PC-9 (cell line): Measurements from ENCODE around the gene ERC2. TPM values are rescaled to one million over a fixed set of nuclear protein-coding genes. Genes with fewer than 3 reads are reported as not detected.

ENCODE experiments used
- BruUV-seq: library from RNA; stranded (reverse); fragments of 400-500 nt; replicated peaks from 2 replicates; lab custom pipeline; 2021; lab: Mats Ljungman, UMichigan
- CTCF ChIA-PET: fragments of 300-600 bp; sonication (Branson Sonifier 250); formaldehyde crosslinking; loops from one replicate; lab custom pipeline; 2022; ENCODE audit warnings: antibody characterized with exemption; lab: Charles Lee
- POLR2A ChIA-PET: fragments of 300-600 bp; sonication (Branson Sonifier 250); formaldehyde crosslinking; loops from one replicate; lab custom pipeline; 2022; ENCODE audit warnings: antibody characterized with exemption; ENCODE audit not compliant: unreplicated experiment; lab: Charles Lee
- DNase-seq, 2 experiments: peaks; one replicate each; pipeline versions ENCODE4 v3.0.0 to v3.0.0-alpha.2; 2015 to 2022; ENCODE audit warnings: mixed read lengths in 1 of 2
- H2AFZ ChIP-seq: fragments of 200-600 bp; sonication (generic); 2 replicates; pipeline ENCODE4 v1.8.1; 2017; ENCODE audit warnings: antibody characterized with exemption
- H3F3A ChIP-seq: fragments of 200-600 bp; sonication (generic); 2 replicates; pipeline ENCODE4 v1.8.1; 2017; ENCODE audit warnings: antibody characterized with exemption, mild to moderate bottlenecking, low read depth; ENCODE audit not compliant: insufficient read depth
- H3K27ac ChIP-seq: fragments of 200-600 bp; sonication (generic); 2 replicates; pipeline ENCODE4 v1.6.1; 2016; ENCODE audit warnings: mixed run types
- H3K27me3 ChIP-seq: fragments of 200-600 bp; sonication (generic); 2 replicates; pipeline ENCODE4 v1.6.1; 2016; ENCODE audit warnings: low read depth, mixed run types; ENCODE audit not compliant: insufficient read depth
- H3K36me3 ChIP-seq: fragments of 200-600 bp; sonication (generic); 2 replicates; pipeline ENCODE4 v1.6.1; 2016; ENCODE audit warnings: low read depth, mixed run types
- H3K4me1 ChIP-seq: fragments of 200-600 bp; sonication (generic); replicated peaks from 2 replicates; pipeline ENCODE4 v1.6.1; 2016; ENCODE audit warnings: mixed run types; ENCODE audit not compliant: insufficient read depth
- H3K4me2 ChIP-seq: fragments of 200-600 bp; sonication (generic); 2 replicates; pipeline ENCODE4 v1.6.1; 2017; ENCODE audit warnings: mixed run types
- H3K4me3 ChIP-seq: fragments of 200-600 bp; sonication (generic); 2 replicates; pipeline ENCODE4 v1.6.1; 2016; ENCODE audit warnings: mixed run types
- H3K79me2 ChIP-seq: fragments of 200-600 bp; sonication (generic); 2 replicates; pipeline ENCODE4 v1.6.1; 2017; ENCODE audit warnings: low read depth, mixed run types
- H3K9me2 ChIP-seq: fragments of 200-600 bp; sonication (generic); 2 replicates; pipeline ENCODE4 v1.8.1; 2017; ENCODE audit warnings: mild to moderate bottlenecking; ENCODE audit not compliant: insufficient read depth
- H3K9me3 ChIP-seq: fragments of 200-600 bp; sonication (generic); 2 replicates; pipeline ENCODE4 v1.8.1; 2016; ENCODE audit warnings: low read depth; ENCODE audit not compliant: insufficient read depth
- H4K20me1 ChIP-seq: fragments of 200-600 bp; sonication (generic); 2 replicates; pipeline ENCODE4 v1.8.1; 2017; ENCODE audit not compliant: insufficient read depth
- EZH2 ChIP-seq: fragments of 200-600 bp; sonication (generic); IDR thresholded peaks from 2 replicates; pipeline ENCODE4 v1.8.0; 2017; ENCODE audit warnings: antibody characterized with exemption, low read depth
- intact Hi-C: fragments of 100-400 bp; cut with micrococcal nuclease; formaldehyde crosslinking; loops from one replicate; pipeline ENCODE4 v1.10.0; 2022; ENCODE audit not compliant: unreplicated experiment
- total RNA-seq: library from RNA; stranded (reverse); gene quantifications from 2 replicates; pipeline ENCODE4 v1.2.3, GENCODE V29; 2021
- TF ChIP-seq, protein P1 (sequence below): fragments of 200-600 bp; sonication (generic); conservative IDR thresholded peaks from 2 replicates; pipeline ENCODE4 v1.6.1; 2017; ENCODE audit warnings: mixed run types, antibody characterized with exemption, mild to moderate bottlenecking, moderate library complexity

ERC2 gene
- total RNA-seq, 1 experiment from 2014 or later, result 1.4 TPM

DNA sequence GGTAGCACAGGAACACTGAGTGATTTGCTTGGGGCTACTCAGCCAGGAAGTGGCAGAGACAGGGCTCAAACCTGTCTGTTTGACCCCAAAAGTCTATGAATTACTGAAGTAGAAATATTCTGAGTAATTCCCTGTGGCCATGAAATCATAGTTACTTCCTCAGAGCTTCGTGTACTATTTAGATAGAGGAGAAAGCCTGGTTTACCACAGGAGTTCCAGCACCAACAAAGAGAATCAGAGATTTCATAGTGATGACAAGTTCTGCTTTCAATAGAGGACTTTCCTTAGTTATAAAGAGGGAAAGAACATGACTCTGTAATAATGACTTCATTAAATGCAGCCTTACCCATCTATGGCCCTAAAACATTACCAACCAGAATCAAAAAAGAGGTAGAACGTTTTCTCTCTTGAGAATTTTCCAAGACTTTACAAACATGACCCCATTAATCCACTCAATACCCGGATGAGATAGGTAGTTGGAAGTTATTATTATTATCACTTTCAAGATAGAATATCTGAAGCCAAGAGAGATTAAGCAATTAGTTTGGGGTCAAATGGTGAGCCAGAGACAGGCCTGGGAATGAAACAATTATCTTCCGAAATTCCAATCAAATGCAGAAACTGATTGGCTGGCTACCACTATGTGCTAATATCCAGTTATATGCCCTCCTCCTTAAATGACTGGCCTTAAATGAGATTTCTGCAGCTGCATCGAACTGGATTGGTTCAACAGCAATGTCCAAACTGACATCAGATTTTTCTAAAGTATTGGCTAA is 967.5 kb downstream of the ERC2 start:
- no peak overlapping the region for H3K4me3 ChIP-seq
- no peak overlapping the region for H3K27ac ChIP-seq
- no peaks in the 10 kb centered on the region for H3K9me2 ChIP-seq
- BruUV-seq, result no TSS peak
- no peaks in the 10 kb centered on the region for H3K79me2 ChIP-seq
- H3K9me3 ChIP-seq, result no peaks in the 10 kb centered on the region
- H3K27me3 ChIP-seq, result no peaks in the 10 kb centered on the region
- no peak overlapping the region for H2AFZ ChIP-seq
- no peak overlapping the region for H3K4me2 ChIP-seq
- no peaks in the 10 kb centered on the region for H3K36me3 ChIP-seq
- H4K20me1 ChIP-seq, result no peaks in the 10 kb centered on the region
- ChIA-PET CTCF (no interaction called here), POLR2A (interaction anchor here (0.9 to 1.0 kb wide), 2 partner anchors 9 to 71 kb away, joined by 3 to 5 read pairs; no protein-coding TSS in a partner anchor)
- intact Hi-C loops, result no loop called here
- DNase-seq, result no peak
- no peaks in the 10 kb centered on the region for H3K4me1 ChIP-seq
- TF ChIP-seq, protein P1, sequence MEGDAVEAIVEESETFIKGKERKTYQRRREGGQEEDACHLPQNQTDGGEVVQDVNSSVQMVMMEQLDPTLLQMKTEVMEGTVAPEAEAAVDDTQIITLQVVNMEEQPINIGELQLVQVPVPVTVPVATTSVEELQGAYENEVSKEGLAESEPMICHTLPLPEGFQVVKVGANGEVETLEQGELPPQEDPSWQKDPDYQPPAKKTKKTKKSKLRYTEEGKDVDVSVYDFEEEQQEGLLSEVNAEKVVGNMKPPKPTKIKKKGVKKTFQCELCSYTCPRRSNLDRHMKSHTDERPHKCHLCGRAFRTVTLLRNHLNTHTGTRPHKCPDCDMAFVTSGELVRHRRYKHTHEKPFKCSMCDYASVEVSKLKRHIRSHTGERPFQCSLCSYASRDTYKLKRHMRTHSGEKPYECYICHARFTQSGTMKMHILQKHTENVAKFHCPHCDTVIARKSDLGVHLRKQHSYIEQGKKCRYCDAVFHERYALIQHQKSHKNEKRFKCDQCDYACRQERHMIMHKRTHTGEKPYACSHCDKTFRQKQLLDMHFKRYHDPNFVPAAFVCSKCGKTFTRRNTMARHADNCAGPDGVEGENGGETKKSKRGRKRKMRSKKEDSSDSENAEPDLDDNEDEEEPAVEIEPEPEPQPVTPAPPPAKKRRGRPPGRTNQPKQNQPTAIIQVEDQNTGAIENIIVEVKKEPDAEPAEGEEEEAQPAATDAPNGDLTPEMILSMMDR, result no peak
- no peak for TF ChIP-seq EZH2
- no peaks in the 10 kb centered on the region for H3F3A ChIP-seq

DNA sequence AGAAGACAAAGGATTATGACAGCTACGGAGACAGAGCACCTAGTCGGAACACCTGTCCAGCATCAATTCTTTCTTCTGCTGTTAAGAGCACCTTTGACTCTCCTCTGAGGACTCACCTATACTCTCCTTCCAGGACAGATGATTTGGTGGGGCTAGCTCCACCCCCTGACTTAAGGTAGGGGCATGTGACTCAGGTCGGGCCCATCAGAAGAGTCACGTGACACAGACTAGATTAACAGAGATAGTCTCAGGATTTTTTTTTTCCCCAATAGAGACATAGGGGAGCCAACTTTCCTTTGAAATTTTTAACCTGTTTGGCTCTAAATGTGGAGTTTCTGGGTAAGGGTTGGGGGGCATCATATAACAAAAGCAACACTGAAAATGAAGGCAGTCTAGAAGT is 969.7 kb downstream of the ERC2 start:
- no peak for TF ChIP-seq EZH2
- TF ChIP-seq, protein P1, result no peak
- Histone ChIP-seq H3K27me3 (no peaks in the 10 kb centered on the region), H3K4me1 (peaks cover 5% of the 10 kb centered on the region; the same call in 1 of the 2 replicates), H3K9me3 (no peaks in the 10 kb centered on the region), H4K20me1 (no peaks in the 10 kb centered on the region), H3K27ac (no peak overlapping the region), H2AFZ (no peak overlapping the region), H3K9me2 (no peaks in the 10 kb centered on the region), H3K4me2 (no peak overlapping the region), H3K36me3 (no peaks in the 10 kb centered on the region), H3K79me2 (no peaks in the 10 kb centered on the region), H3F3A (no peaks in the 10 kb centered on the region), H3K4me3 (no peak overlapping the region)
- no TSS peak for BruUV-seq
- no peak for DNase-seq
- ChIA-PET CTCF (no interaction called here), POLR2A (no interaction called here)
- intact Hi-C loops, result no loop called here

DNA sequence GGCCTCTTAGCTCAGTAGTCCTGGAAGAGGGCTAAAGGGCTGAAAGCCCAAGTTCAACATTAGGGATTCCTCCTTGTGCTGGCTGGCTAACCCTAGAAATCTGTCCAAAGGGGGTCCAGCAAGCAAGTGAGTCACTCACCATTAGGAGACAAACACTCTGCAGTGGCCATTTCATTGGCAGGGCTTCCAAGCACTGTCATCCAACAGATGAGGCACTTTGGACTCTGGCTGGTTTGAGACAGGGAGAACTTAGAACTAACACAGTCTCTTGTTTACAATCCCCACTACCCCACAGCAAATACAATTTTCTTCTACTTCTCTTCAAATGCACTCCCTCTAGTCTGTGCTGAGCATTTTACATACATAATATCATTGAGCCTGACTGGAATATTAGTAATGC is 971.0 kb downstream of the ERC2 start:
- TF ChIP-seq, protein P1, result no peak
- no peak for TF ChIP-seq EZH2
- no peak overlapping the region for H3K4me3 ChIP-seq
- no peak for DNase-seq
- no peak overlapping the region for H2AFZ ChIP-seq
- ChIA-PET POLR2A (no interaction called here), CTCF (no interaction called here)
- H3K79me2 ChIP-seq, result no peaks in the 10 kb centered on the region
- no peaks in the 10 kb centered on the region for H3K27me3 ChIP-seq
- no peaks in the 10 kb centered on the region for H4K20me1 ChIP-seq
- no peak overlapping the region for H3K27ac ChIP-seq
- no peak overlapping the region for H3K4me2 ChIP-seq
- no peaks in the 10 kb centered on the region for H3F3A ChIP-seq
- no peaks in the 10 kb centered on the region for H3K9me2 ChIP-seq
- BruUV-seq, result no TSS peak
- H3K36me3 ChIP-seq, result no peaks in the 10 kb centered on the region
- H3K4me1 ChIP-seq, result peaks cover 5% of the 10 kb centered on the region; the same call in 1 of the 2 replicates
- intact Hi-C loops, result no loop called here
- H3K9me3 ChIP-seq, result no peaks in the 10 kb centered on the region
